ENCODE data around the gene MGRN1.

Gene MGRN1

GRCh38 chr16:4713663-4714501 is 89.3 kb downstream of the MGRN1 start:
- TF ChIP-seq CTCF (IDR thresholded peaks at IDR 0.05; ENCODE audit: borderline replicate concordance, control extremely low read depth, extremely low read depth, insufficient read depth, missing control alignments), result no peak
- DNase-seq (ENCODE audit: low spot score), result no peak
- in situ Hi-C loops (cut with MboI; ENCODE audit: low sequenced_read_pairs, unreplicated experiment), result no loop called here

GRCh38 chr16:4714996-4715395 is 90.4 kb downstream of the MGRN1 start:
- no peak for TF ChIP-seq CTCF (IDR thresholded peaks at IDR 0.05; ENCODE audit: borderline replicate concordance, control extremely low read depth, extremely low read depth, insufficient read depth, missing control alignments)
- no peak for DNase-seq (ENCODE audit: low spot score)
- in situ Hi-C loops (cut with MboI; ENCODE audit: low sequenced_read_pairs, unreplicated experiment), result no loop called here

DNA sequence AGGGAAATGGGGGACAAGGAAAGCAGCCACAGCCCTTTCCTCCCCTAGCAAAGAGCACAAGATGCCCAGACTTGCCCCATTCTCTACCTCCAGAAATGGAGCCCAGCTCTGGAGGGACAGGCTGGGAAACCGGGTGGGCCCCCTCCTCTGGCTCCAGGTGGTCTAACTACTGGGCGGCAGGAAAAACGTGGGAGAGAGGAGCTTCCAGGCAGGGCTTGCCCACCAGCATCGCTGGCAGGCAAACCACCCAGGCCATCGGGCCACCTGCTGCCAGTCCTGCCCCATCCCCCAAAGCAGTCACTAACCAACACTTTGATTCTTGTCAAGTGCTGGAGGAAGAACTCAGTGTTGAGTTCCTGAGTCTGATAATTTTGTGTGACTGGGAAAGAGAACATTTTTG is 93.8 kb downstream of the MGRN1 start:
- in situ Hi-C loops (cut with MboI; ENCODE audit: low sequenced_read_pairs, unreplicated experiment), result no loop called here
- DNase-seq (ENCODE audit: low spot score), result no peak
- no peak for TF ChIP-seq CTCF (IDR thresholded peaks at IDR 0.05; ENCODE audit: borderline replicate concordance, control extremely low read depth, extremely low read depth, insufficient read depth, missing control alignments)

GRCh38 chr16:4723071-4723767 is 98.6 kb downstream of the MGRN1 start:
- no peak for DNase-seq (ENCODE audit: low spot score)
- in situ Hi-C loops (cut with MboI; ENCODE audit: low sequenced_read_pairs, unreplicated experiment), result no loop called here
- no peak for TF ChIP-seq CTCF (IDR thresholded peaks at IDR 0.05; ENCODE audit: borderline replicate concordance, control extremely low read depth, extremely low read depth, insufficient read depth, missing control alignments)

DNA sequence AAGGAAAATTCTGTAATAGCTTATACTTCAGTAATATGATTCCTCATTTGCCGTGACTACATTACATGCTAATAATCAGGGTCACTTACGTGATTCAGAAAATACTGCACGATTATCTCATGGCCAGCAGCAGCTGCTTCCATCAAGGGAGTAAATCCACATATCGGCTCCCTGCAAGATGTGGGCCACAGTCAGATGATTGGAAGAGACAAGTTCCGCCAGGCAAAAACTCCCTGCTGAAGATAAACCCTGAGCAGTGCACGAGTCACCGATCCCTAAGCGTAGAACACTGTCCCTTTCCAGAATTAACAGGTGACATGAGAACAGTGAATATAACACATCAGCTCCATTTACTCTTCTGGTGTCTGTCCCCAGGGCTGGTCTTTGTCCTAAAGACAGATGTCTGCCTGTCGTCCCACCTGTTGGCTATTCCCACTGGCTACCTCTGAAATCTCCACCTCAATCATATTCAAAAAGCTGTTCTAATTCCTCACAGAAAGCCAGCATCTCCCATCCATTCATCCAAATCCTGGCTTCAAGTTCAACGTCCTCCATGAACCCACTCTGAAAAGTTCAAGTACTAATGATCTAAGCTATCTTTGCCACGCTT is 100.1 kb downstream of the MGRN1 start:
- in situ Hi-C loops (cut with MboI; ENCODE audit: low sequenced_read_pairs, unreplicated experiment), result no loop called here
- no peak for DNase-seq (ENCODE audit: low spot score)
- TF ChIP-seq CTCF (IDR thresholded peaks at IDR 0.05; ENCODE audit: borderline replicate concordance, control extremely low read depth, extremely low read depth, insufficient read depth, missing control alignments), result no peak

GRCh38 chr16:4726616-4727015 is 102.0 kb downstream of the MGRN1 start:
- in situ Hi-C loops (cut with MboI; ENCODE audit: low sequenced_read_pairs, unreplicated experiment), result no loop called here
- TF ChIP-seq CTCF (IDR thresholded peaks at IDR 0.05; ENCODE audit: borderline replicate concordance, control extremely low read depth, extremely low read depth, insufficient read depth, missing control alignments), result no peak
- no peak for DNase-seq (ENCODE audit: low spot score)

Measured in GM13976 (cell line).